Neural cell (in vitro differentiated cells): Measurements from ENCODE around the gene C1QTNF9B. TPM values are rescaled to one million over a fixed set of nuclear protein-coding genes. Genes with fewer than 3 reads are reported as not detected.
"Not testable (repeated sequence)": the region's sequence is repeated elsewhere in the genome, so short reads cannot be mapped to it uniquely, and the experiment has no call there.

Experiments
- H2AFZ ChIP-seq: fragments of 200-600, 300-800 bp; sonication (generic), shearing (Covaris generic); 2 replicates; pipeline ENCODE4 v1.6.0; 2014; ENCODE audit warnings: low read depth, mild to moderate bottlenecking, antibody characterized with exemption, low read length, moderate library complexity
- H3F3A ChIP-seq: fragments of 200-600 bp; shearing (Covaris generic); 2 replicates; pipeline ENCODE4 v1.6.1; 2016; ENCODE audit warnings: mild to moderate bottlenecking, moderate library complexity, mixed read lengths, antibody characterized with exemption, low read length; ENCODE audit not compliant: insufficient read depth, poor library complexity, severe bottlenecking
- H3K27ac ChIP-seq: fragments of 200-600, 300-800 bp; sonication (generic), shearing (Covaris generic); 2 replicates; pipeline ENCODE4 v1.5.1; 2014; ENCODE audit warnings: mild to moderate bottlenecking, low read length, moderate library complexity
- H3K27me3 ChIP-seq: fragments of 300-800, 200-600 bp; sonication (generic), shearing (Covaris generic); 2 replicates; pipeline ENCODE4 v1.6.0; 2014; ENCODE audit warnings: mild to moderate bottlenecking, low read depth, low read length, moderate library complexity; ENCODE audit not compliant: insufficient read depth
- H3K36me3 ChIP-seq: fragments of 300-800, 200-600 bp; sonication (generic), shearing (Covaris generic); 2 replicates; pipeline ENCODE4 v1.5.1; 2014; ENCODE audit warnings: mild to moderate bottlenecking, antibody characterized with exemption, low read length, moderate library complexity; ENCODE audit not compliant: insufficient read depth
- H3K4me2 ChIP-seq: fragments of 300-800, 200-600 bp; sonication (generic), shearing (Covaris generic); 2 replicates; pipeline ENCODE4 v1.6.0; 2014; ENCODE audit warnings: mild to moderate bottlenecking, low read length
- H3K4me3 ChIP-seq: fragments of 300-800, 200-600 bp; sonication (generic), shearing (Covaris generic); 2 replicates; pipeline ENCODE4 v1.5.1; 2014; ENCODE audit warnings: mild to moderate bottlenecking, low read length, moderate library complexity
- H3K79me2 ChIP-seq: fragments of 200-600 bp; shearing (Covaris generic); replicated peaks from 2 replicates; pipeline ENCODE4 v1.6.0; 2014; ENCODE audit warnings: mild to moderate bottlenecking, low read length, moderate library complexity; ENCODE audit not compliant: insufficient read depth
- H3K9ac ChIP-seq: fragments of 300-800, 200-600 bp; sonication (generic), shearing (Covaris generic); 2 replicates; pipeline ENCODE4 v1.6.1; 2016; ENCODE audit warnings: mild to moderate bottlenecking, low read length, mixed read lengths
- H3K9me2 ChIP-seq: fragments of 200-600 bp; shearing (Covaris generic); 2 replicates; pipeline ENCODE4 v1.6.1; 2016; ENCODE audit warnings: mild to moderate bottlenecking, low read length, mixed read lengths; ENCODE audit not compliant: insufficient read depth
- H3K9me3 ChIP-seq: fragments of 200-600, 300-800 bp; sonication (generic), shearing (Covaris generic); 2 replicates; pipeline ENCODE4 v1.6.1; 2016; ENCODE audit warnings: mild to moderate bottlenecking, mixed run types, low read length, moderate library complexity, mixed read lengths
- H4K20me1 ChIP-seq: fragments of 200-600 bp; shearing (Covaris generic); 2 replicates; pipeline ENCODE4 v1.6.1; 2016; ENCODE audit warnings: mild to moderate bottlenecking, mixed run types; ENCODE audit not compliant: insufficient read depth
- CTCF ChIP-seq: fragments of 450-650 bp; IDR thresholded peaks from 2 replicates; pipeline ENCODE4 v1.5.1; 2014; ENCODE audit warnings: antibody characterized with exemption, mild to moderate bottlenecking, moderate library complexity; ENCODE audit not compliant: poor library complexity, severe bottlenecking
- EP300 ChIP-seq: fragments of 450-650 bp; conservative IDR thresholded peaks from 2 replicates; pipeline ENCODE4 v1.6.1; 2014; ENCODE audit warnings: antibody characterized with exemption, mild to moderate bottlenecking, moderate library complexity; ENCODE audit not compliant: poor library complexity, severe bottlenecking
- EZH2 ChIP-seq: fragments of 200-600, 300-800 bp; shearing (Covaris generic), sonication (generic); IDR thresholded peaks from 2 replicates; pipeline ENCODE4 v1.6.1; 2014; ENCODE audit warnings: antibody characterized with exemption, low read length, borderline replicate concordance, mild to moderate bottlenecking; ENCODE audit not compliant: insufficient read depth, poor library complexity, severe bottlenecking
- MXI1 ChIP-seq: fragments of 450-650 bp; conservative IDR thresholded peaks from 2 replicates; pipeline ENCODE4 v1.6.1; 2014; ENCODE audit warnings: antibody characterized with exemption, mild to moderate bottlenecking; ENCODE audit not compliant: poor library complexity, severe bottlenecking
- POLR2AphosphoS5 ChIP-seq: IDR thresholded peaks from 2 replicates; pipeline ENCODE4 v1.6.1; 2012
- RAD21 ChIP-seq: fragments of 450-650 bp; conservative IDR thresholded peaks from 2 replicates; pipeline ENCODE4 v1.6.1; 2014; ENCODE audit warnings: antibody characterized with exemption, mild to moderate bottlenecking, moderate library complexity
- REST ChIP-seq: IDR thresholded peaks from 2 replicates; pipeline ENCODE4 v1.6.1; 2012; ENCODE audit warnings: borderline replicate concordance
- SMC3 ChIP-seq: fragments of 450-650 bp; conservative IDR thresholded peaks from 2 replicates; pipeline ENCODE4 v1.6.1; 2014; ENCODE audit warnings: antibody characterized with exemption, mild to moderate bottlenecking, moderate library complexity; ENCODE audit not compliant: poor library complexity
- TAF1 ChIP-seq: IDR thresholded peaks from 2 replicates; pipeline ENCODE4 v1.6.1; 2012; ENCODE audit warnings: low read depth
- polyA plus RNA-seq: library from polyadenylated mRNA; depleted of rRNA; stranded (reverse); fragments of >200 nt; gene quantifications from 2 replicates; pipeline ENCODE4 v1.2.3, GENCODE V29; 2014

C1QTNF9B gene
- polyA plus RNA-seq, 1 donor from 2014 or later = 1.5 TPM

GRCh38 chr13:23888658-23889614 lies 8.4 kb downstream of the C1QTNF9B start, which contains the start of gene MIPEP:
Gene MIPEP, minus strand, starts transcription at chr13:23889400. Its CDS starts 80 bp downstream, at chr13:23889320.
- Histone ChIP-seq H3K4me2 (peak within 1 kb of the TSS; percentile 89), H3K27me3 (no peaks in the 10 kb centered on the region), H3K36me3 (no peaks in the 10 kb centered on the region), H3K27ac (peak within 1 kb of the TSS; percentile 61), H3K9ac (peak within 1 kb of the TSS; percentile 74), H3K79me2 (no peaks in the 10 kb centered on the region), H3K9me2 (no peaks in the 10 kb centered on the region), H3K4me3 (peak within 1 kb of the TSS; percentile 92), H3K9me3 (no peaks in the 10 kb centered on the region), H2AFZ (peak within 1 kb of the TSS; percentile 76), H3F3A (peaks cover 6% of the 10 kb centered on the region), H4K20me1 (no peaks in the 10 kb centered on the region)
- TF ChIP-seq EZH2 = no peak
- TF ChIP-seq RAD21 = peak; percentile 11
- TF ChIP-seq POLR2AphosphoS5 = peak; percentile 81
- TF ChIP-seq SMC3 = peak; percentile 54
- TF ChIP-seq TAF1 = no peak
- peak; percentile 51 for TF ChIP-seq EP300
- peak; percentile 88 for TF ChIP-seq CTCF
- TF ChIP-seq MXI1 = peak; percentile 97
- TF ChIP-seq REST = no peak

- H2AFZ ChIP-seq, H3K4me3 ChIP-seq, H3K9me2 ChIP-seq, H3K4me2 ChIP-seq, H3K9ac ChIP-seq, H4K20me1 ChIP-seq, H3K9me3 ChIP-seq, H3K79me2 ChIP-seq, H3F3A ChIP-seq, H3K27ac ChIP-seq, H3K36me3 ChIP-seq, H3K27me3 ChIP-seq: not testable (repeated sequence)
These were observed 12.9 kb downstream of the C1QTNF9B start for GRCh38 chr13:23884361-23884760.
